GM23248 (cell line): ENCODE data around the gene ATG7.

Experiments used
- EZH2 ChIP-seq: fragments of 200-600 bp; sonication (generic); IDR thresholded peaks from 2 replicates; pipeline ENCODE4 v1.6.1; 2018; ENCODE audit warnings: antibody characterized with exemption, mild to moderate bottlenecking; ENCODE audit not compliant: insufficient read depth, poor library complexity, severe bottlenecking
- EZH2phosphoT487 ChIP-seq: fragments of 200-600 bp; sonication (generic); IDR thresholded peaks from 2 replicates; pipeline ENCODE4 v1.6.1; 2018; ENCODE audit warnings: antibody characterized with exemption, moderate library complexity, mild to moderate bottlenecking, low read depth; ENCODE audit not compliant: insufficient read depth

GRCh38 chr3:11379824-11380701 lies 107.9 kb downstream of the ATG7 start:
- TF ChIP-seq EZH2 (no peak), EZH2phosphoT487 (no peak)
